ENCODE data around the gene ANKRD33B. TPM values are rescaled to one million over a fixed set of nuclear protein-coding genes. Genes with fewer than 3 reads are reported as not detected.
"Not testable (repeated sequence)": the region's sequence is repeated elsewhere in the genome, so short reads cannot be mapped to it uniquely, and the experiment has no call there.

The ANKRD33B gene
- polyA plus RNA-seq, 4 donors, result 1.5 to 5.5 (median 1.6) TPM

GRCh38 chr5:10536931-10537579 lies 26.8 kb upstream of the ANKRD33B start:
- no peak for DNase-seq (ENCODE audit: low read depth in 4 of 4, low spot score in 3 of 4)

DNA sequence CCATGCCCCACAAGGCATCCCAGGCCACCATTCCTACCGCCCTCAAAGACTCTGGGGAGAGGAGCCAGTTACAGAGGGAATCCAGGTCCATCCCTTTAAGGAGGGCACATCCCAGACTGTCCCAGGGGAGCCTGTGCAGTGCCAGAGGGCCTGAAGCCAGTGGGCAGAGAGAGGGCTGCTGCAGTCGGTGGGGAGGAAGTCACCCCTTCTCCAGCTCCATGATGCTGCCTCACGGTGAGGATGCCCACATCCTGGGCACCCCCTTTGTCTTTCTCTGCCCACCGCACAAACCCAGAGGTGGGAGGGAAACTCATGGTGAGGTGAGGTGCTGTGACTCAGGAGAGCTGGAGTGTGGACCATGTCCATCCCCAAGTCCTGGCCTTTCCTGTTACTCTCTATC lies 26.2 kb upstream of the ANKRD33B start:
- no peak for DNase-seq (ENCODE audit: low read depth in 4 of 4, low spot score in 3 of 4)

GRCh38 chr5:10538103-10538788 lies 25.6 kb upstream of the ANKRD33B start:
- no peak for DNase-seq (ENCODE audit: low read depth in 4 of 4, low spot score in 3 of 4)

DNA sequence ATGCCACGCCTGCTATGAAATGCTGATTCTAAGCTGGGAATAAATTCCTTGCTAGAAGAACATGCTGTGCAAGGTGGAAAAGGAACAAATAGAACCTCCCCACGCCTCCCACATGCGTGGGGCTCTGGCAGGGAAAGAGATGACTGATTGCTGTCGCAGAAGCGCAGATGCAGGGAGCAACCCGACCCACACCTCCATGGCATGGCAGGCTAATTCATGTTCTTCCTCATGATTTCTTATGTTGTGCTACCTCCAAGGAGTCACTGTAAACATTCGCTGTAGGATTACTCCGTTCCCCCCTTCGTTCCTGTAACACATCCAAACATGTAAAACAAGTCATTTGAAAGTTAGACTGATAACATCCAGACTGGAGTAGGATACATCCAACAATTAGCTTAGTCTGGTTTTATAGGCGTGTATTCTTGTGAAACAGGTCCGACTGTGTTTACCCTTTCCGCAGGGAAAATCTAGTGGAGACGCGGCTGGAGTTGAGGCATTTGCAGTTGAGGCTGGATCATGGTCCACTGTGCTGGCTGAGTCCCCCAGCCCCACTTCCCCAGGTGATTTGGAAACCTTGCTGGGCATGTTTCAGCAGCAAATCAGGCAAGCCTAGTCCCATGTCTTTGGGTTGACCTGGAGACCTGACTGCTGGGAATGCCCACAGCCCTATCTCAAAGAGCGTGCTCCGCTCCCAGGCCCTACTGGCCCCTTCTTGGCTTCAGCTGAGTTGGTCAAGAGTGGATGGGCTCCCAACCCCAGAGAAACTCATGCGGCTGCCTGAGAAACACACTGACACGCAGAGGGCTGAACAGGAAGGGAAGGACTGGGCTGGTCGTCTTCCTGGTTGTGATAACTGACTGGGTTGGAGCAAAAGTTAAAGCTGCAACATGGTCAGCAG lies 24.8 kb upstream of the ANKRD33B start:
- DNase-seq (ENCODE audit: low read depth in 4 of 4, low spot score in 3 of 4), result no peak

- DNase-seq (ENCODE audit: low read depth in 4 of 4, low spot score in 3 of 4), result no peak
Measured at GRCh38 chr5:10539687-10539998, 24.2 kb upstream of the ANKRD33B start.

DNA sequence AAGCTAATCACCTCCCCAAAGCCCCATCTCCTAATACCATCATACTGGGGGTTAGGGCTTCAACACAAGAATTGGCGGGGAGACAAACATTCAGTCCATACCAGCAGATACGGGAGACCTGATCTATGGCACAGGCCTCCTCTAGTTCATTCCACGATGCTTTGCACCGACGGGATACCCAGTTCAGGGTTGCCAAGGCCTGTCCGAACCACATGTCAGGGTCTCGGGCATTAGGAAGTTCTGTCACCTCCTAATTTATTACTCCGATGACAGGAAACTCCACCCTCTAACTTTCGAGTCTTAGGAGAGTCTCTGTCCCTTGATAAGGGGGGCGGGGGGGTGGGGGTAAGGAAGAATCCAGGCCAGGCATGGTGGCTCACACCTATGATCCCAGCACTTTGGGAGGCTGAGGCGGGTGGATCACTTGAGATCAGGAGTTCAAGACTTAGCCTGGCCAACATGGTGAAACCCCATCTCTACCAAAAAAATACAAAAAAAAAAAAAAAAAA lies 23.8 kb upstream of the ANKRD33B start:
- DNase-seq (ENCODE audit: low read depth in 4 of 4, low spot score in 3 of 4), result no peak

- DNase-seq (ENCODE audit: low read depth in 4 of 4, low spot score in 3 of 4), result no peak
Measured at GRCh38 chr5:10540951-10541646, 22.8 kb upstream of the ANKRD33B start.

GRCh38 chr5:10542055-10542550 lies 21.8 kb upstream of the ANKRD33B start:
- no peak for DNase-seq (ENCODE audit: low read depth in 4 of 4, low spot score in 3 of 4)

DNA sequence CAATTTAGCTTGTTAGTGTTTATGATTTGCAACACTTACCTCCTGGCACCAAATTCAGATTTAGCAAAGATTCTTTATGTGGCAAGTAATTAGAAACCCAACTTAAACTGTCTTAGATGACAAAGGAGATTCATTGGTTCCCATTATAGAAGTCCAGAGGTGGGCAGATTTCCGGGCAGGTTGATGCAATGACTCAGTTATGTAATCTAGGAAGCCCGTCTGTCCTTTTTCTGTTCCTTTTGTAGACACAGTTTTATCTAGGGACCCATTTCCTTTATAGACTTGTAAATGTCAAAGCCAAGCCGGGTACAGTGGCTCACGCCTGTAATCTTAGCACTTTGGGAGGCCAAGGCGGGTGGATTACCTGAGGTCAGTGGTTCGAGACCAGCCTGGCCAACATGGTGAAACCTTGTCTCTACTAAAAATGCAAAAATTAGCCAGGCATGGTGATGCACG lies 20.3 kb upstream of the ANKRD33B start:
- no peak for DNase-seq (ENCODE audit: low read depth in 4 of 4, low spot score in 3 of 4)

GRCh38 chr5:10545084-10545483 lies 18.8 kb upstream of the ANKRD33B start:
- DNase-seq (ENCODE audit: low read depth in 4 of 4, low spot score in 3 of 4), result no peak

DNA sequence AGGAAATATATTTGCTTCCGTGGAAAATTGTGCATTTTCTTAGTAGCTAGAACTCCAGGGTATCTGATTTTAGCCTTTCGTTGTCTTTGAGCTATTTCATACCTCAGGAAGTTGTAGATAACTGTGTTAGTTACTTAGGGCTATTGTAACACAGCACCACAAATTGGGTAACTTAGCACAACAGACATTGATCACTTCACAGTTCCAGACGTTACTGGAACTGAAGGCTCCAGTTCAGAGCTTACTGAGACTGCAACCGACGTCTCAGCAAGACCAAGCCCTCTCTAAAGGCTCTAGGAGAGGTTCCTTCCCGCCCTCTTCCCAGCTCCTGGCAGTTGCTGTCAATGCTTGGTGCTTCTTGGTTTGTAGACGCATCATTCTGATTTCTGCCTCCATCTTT lies 17.7 kb upstream of the ANKRD33B start:
- DNase-seq (ENCODE audit: low read depth in 4 of 4, low spot score in 3 of 4), result no peak

- DNase-seq (ENCODE audit: low read depth in 4 of 4, low spot score in 3 of 4), result no peak
Measured at GRCh38 chr5:10548418-10549122, 15.3 kb upstream of the ANKRD33B start.

GRCh38 chr5:10549123-10549514 lies 14.8 kb upstream of the ANKRD33B start:
- DNase-seq (ENCODE audit: low read depth in 4 of 4, low spot score in 3 of 4), result not testable (repeated sequence)

DNA sequence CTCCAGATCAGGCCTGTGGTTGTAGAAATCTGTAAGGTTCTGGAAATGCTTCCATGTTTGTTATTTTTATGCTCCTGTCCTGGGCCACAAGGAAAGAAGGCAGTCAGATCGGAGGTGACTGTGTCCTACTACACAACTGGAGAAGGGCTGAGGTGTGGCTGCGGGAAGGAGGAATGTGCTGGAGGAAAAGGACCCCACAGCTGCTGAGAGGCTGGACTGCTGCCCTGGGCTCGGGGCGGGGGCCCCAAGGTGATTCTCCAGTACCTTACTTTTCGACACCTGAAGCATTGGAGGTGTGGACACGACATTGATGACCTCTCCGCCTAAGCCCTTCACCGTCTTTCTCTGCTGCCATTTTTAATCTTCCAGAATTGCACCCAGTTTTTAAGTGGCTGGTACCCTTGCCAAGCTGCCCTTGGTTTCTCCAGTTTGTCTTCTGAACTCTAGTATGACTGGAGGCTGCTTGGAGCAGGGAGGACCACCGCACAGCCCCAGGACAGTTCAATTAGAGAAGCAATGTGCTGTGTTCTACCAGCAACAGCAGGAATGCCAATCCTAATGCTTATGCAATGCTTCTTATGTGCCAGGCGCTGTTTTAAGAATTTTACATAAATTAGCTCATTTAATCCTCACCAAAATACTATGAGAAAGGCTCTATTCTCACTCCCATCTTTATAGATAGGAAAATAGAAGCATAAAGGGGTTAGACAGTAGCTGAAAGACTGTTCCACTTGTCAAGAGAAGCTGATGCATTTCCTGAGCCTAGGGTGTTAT lies 13.5 kb upstream of the ANKRD33B start:
- no peak for DNase-seq (ENCODE audit: low read depth in 4 of 4, low spot score in 3 of 4)

DNA sequence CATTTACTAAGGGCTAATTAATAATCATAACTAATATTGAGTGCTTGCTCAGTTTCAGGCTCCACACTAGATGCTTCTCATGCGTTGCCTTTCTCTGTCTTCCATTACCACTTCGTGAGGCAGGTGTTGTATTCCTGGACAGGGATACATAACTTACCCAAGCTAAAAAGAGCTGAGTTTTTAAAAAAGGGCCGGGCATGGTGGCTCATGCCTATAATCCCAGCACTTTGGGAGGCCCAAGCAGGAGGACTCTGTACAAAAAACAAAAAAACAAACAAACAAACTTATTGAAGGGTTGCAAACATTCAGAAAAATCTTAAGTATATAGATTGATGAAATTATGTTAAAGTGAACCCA lies 12.1 kb upstream of the ANKRD33B start:
- DNase-seq (ENCODE audit: low read depth in 4 of 4, low spot score in 3 of 4), result no peak

GRCh38 chr5:10552183-10553143 lies 11.4 kb upstream of the ANKRD33B start:
- DNase-seq (ENCODE audit: low read depth in 4 of 4, low spot score in 3 of 4), result no peak

DNA sequence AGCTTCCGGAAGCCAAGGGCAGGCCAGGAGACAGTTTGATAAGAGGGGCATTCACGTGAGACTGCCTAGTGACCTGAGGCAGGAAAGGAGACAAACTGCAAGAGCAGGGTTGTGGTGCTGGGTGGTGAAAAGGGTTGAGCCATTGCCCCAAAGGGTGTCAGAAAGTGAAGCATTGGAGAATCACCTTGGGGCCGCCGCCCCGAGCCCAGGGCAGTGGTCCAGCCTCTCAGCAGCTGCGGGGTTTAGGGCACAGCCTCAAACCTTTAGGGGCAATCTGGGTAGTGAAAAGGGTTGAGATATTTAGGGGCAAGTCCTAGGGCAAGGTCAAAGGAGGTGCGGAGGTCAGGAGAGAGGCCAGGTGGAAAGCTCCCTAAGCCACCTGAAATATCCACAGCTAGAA lies 10.4 kb upstream of the ANKRD33B start:
- DNase-seq (ENCODE audit: low read depth in 4 of 4, low spot score in 3 of 4), result no peak

DNA sequence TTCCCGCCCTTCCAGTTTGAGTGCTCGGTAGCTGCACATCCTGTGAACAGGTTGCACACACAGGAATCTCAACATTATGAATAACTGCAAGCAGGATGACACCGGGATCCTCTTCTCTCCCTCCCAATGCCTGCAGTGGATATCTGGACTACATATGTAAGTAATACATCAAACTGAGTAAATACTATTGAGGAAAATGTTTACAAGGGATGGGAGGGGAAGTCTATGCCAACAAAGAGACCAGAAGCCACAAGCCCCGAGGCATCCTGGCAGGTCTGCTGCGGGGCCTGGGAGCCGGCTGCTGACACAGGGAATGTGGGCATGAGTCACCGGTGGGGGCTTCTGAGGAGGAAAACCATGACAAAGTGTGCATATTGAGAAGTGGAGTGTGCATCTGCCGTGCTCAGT lies 8.6 kb upstream of the ANKRD33B start:
- no peak for DNase-seq (ENCODE audit: low read depth in 4 of 4, low spot score in 3 of 4)

Measured in left renal pelvis (tissue), 4 donors.